ENCODE data around the gene TTYH3.
"Not testable (repeated sequence)": the region's sequence is repeated elsewhere in the genome, so short reads cannot be mapped to it uniquely, and the experiment has no call there.

TTYH3 gene

DNA sequence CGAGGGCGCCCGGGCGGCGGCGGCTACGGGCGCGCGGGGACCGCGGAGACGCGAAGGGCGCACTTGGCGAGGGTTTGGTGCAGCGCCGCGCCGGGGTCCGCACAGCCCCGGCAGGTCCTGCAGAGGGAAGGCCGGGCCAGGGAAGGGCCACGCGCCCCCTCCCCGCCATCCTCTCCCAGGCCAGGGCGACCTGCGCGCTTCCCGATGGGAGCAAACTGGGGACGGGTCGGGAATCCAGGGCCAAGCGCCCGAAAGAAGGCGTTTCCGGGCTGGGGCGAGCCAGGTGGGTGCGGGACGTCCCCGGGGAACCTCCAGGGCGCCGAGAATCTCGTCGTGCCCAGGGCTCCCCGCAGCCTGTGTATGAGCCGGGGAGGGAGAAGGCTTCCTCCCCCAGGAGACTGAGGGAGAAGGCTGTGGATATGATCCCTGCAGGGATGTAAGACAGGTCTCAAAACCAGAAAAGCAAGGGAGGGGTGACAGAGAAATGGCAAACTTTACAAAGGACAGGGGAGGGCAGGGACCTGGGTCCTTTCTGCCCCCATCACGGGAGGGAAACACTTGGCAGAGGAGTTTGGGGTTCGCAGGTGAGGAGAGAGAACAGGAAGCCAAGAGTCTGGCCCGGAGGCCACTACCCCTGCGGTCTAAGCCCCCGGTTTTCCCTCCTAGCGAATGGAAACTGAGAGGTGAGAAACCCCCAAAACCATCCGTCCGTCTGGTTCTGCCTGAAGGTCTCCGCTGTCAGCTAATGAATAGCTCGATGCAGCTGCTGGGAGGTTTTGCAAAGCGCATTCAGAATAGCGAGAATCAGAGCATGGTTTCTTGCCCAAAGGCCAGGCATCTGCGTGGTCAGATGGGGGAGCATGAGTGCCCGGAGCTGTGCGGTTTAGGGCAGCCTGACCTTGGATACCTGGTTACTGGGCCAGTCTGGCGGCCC, 56.9 kb downstream of the TTYH3 start:
- DNase-seq (ENCODE audit: low read depth): no peak

DNA sequence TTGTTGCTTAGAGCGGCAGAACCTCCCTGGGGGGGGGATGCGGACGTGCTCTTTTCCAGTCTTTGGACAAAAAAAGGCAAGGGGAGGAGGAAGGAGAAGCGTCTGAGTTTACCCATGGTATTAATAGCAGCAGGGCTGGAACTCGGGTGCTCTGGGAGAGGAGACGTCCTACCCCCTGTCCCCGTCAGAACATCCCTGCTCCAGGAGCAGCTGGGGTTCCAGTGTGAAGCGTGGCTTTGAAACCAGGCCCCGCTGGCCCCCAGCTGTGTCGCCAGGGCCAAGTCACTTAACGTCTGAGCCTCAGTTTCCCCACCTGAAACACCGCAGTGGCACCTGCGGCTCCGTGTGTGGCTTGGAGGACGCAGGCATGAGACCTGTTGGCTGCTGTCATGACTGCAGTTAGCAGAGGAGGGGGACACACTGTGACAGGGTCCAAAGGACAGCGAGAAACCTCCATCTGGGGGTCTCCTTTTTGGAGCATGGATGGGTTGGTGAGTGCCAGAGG, 57.6 kb downstream of the TTYH3 start:
- no peak for DNase-seq (ENCODE audit: low read depth)

DNA sequence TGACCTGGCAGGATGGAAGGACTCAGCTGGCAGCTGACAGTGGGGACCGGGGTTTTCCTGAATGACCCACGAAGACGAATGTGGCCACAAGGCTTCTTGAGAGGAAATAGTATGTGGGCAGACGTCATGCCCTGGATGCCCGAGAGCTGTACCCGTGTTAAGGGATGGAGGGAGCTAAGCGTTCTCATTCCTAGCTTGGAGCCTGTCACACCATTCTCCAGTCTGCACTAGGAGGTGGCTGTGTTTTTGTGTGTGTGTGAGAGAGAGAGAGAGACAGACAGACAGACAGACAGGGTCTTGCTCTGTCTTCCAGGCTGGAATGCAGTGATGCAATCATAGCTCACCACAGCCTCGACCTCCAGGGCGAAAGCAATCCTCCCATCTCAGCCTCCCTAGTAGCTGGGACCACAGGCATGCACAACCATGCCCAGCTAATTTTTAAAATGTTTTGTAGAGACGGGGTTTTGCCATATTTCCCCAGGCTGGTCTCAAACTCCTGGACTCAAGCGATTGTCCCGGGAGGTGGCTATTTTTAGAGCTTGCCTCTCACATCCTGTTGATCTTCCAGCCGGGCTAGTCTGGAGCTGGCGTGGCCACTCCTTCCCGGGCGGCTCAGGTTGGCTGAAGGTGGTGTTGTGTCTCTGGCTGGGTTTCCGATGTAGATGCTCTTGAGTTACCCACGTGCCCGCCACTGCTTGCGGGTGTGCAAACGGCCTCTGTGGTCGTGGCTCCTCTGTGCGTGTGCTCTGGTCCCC, 58.3 kb downstream of the TTYH3 start:
- no peak for DNase-seq (ENCODE audit: low read depth)

DNA sequence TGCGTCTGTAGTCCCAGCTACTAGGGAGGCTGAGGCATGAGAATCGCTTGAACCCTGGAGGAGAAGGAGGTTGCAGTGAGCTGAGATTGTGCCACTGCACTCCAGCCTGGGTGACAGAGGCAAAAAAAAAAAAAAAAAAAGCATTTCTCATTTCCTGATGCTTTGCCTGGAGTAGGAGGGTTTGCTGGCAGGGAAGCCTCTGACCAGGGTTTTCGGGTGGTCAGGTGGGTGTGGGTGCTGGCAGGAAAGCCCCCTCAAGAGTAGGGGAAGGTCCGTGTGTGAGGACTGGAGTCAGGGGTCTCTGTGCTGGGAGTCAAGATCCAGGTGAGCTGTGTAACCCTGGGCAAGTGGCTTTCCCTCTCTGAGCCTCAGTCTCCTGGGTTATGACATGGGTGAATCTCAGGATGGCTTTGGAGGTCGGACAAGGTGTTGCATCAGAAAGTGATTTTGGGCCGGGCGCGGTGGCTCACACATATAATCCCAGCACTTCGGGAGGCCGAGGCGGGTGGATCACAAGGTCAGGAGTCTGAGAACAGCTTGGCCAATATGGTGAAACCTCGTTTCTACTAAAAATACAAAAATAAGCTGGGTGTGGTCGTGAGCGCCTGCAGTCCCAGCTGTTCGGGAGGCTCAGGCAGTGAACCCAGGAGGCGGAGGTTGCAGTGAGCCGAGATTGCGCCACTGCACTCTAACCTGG, 59.4 kb downstream of the TTYH3 start:
- no peak for DNase-seq (ENCODE audit: low read depth)

DNA sequence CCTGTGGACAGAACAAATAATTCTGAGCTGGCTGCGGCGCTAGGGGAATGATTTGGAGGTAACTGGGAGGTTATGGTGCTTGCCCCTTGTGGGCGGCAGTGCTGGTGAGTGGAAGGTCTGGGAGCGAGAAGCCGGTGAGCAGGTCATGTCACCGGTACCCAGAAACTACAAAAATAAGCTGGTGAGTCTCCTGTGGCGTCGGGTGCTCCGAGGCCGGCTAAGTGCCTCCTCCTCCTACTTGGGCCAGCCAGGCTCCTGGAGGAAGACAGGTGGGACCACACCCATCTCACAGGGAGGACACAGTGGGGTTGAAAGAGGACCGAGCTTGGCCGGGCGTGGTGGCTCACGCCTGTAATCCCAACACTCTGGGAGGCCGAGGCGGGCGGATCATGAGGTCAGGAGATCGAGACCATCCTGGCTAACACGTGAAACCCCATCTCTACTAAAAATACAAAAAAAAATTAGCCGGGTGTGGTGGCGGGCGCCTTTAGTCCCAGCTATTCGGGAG, 60.2 kb downstream of the TTYH3 start:
- not testable (repeated sequence) for DNase-seq (ENCODE audit: low read depth)

DNA sequence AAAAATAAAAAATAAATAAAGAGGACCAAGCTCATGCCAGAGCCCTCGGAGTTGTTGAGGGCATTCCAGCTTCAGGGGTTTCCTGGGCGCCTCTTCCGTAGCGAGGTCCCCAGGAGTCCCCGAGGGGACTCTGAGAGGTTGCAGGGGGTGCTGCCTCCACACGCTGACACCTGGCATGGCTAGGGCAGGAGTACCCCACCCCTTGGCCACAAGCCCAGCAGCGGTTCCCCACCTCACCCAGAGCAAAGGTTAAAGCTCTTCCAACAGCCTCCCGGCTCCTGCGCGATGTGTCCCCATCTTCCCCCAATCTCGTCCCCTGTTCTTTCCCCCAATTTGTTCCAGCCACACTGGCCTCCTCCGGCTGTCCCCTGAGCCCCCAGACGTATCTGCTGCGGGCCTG, 60.8 kb downstream of the TTYH3 start:
- no peak for DNase-seq (ENCODE audit: low read depth)

DNA sequence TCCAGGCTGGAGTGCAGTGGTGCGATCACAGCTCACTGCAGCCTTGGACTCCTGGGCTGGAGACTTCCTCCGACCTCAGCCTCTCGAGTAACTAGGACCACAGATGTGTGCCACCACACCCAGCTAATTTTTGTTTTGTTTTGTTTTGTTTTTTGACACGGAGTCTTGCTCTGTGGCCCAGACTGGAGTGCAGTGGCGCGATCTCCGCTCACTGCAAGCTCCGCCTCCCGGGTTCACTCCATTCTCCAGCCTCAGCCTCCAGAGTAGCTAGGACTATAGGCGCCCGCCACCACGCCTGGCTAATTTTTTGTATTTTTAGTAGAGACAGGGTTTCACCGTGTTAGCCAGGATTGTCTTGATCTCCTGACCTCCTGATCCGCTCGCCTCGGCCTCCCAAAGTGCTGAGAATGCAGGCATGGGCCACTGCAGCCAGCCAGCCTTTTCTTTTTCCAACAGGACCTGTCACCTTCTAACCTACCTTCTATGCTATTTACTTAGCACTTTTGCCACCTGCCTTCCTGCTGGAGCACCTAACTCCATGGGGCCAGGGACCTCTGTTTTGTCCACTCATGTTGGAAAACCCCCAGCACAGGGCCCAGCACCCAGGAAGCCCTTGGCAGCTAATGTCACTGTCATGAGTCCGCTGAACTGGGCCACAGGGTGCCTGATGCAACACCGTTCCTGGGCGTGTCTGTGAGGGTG, 61.8 kb downstream of the TTYH3 start:
- not testable (repeated sequence) for DNase-seq (ENCODE audit: low read depth)

DNA sequence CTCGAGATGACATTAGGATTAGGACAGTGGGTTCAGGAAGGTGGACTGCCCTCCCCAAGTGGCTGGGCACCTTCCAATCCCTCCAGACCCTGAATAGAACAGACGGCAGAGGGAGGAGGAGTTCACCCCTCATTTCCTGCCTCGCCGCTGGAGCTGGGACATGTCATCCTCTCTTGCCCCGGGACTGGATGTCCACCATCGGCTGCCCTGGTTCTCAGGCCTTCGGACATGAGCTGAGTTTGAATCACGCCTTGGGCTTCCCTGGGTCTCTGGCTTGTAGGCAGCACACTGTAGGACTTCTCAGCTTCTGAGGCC, 62.3 kb downstream of the TTYH3 start:
- not testable (repeated sequence) for DNase-seq (ENCODE audit: low read depth)

DNA sequence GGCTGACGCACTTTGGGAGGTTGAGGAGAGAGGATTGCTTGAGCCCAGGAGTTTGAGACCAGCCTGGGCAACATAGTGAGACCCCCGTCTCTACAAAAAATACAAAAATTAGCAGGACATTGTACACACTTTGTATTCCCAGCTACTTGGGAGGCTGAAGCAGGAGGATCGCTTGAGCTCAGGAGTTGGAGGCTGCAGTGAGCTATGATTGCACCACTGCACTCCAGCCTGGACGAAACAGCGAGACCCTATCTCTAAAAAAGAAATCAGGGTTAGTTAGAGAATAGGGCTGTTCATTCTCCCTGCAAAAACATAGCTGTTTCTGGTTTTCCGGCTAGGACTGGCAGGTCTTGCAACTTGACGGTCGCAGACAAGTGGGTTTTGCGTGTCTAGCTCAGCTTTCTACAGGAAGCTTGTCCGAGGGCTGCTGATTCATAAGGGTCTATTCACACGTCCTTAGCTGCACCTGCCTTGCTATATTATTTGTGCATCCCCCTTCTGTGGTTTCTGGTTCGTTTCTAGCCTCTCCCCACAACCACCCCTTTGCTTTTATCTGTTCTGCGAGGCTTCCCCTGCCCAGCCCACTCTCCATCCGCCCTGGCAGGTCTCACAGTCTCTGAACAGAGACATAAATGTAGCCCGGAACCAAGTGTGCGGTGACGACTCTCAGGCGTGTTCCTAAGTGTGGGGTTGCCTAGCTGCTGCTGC, 66.9 kb downstream of the TTYH3 start:
- DNase-seq (ENCODE audit: low read depth): peak; percentile 49

DNA sequence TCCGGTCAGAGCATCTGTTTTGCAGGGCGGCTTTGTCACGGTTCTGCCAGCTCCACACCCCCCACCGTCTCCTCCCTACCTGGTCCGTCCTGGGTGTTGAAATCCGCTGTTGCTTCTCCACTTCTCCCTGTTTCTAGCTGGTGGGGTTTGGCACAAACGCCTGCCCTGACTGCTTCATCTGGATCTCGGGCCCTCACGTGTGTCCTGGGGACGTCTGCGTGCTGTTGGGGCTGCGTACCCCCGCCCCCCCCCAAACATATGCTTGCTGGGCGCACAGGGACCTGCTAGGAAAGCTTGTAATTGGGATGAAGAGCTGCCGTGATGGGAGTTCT, 67.5 kb downstream of the TTYH3 start:
- DNase-seq (ENCODE audit: low read depth): no peak

DNA sequence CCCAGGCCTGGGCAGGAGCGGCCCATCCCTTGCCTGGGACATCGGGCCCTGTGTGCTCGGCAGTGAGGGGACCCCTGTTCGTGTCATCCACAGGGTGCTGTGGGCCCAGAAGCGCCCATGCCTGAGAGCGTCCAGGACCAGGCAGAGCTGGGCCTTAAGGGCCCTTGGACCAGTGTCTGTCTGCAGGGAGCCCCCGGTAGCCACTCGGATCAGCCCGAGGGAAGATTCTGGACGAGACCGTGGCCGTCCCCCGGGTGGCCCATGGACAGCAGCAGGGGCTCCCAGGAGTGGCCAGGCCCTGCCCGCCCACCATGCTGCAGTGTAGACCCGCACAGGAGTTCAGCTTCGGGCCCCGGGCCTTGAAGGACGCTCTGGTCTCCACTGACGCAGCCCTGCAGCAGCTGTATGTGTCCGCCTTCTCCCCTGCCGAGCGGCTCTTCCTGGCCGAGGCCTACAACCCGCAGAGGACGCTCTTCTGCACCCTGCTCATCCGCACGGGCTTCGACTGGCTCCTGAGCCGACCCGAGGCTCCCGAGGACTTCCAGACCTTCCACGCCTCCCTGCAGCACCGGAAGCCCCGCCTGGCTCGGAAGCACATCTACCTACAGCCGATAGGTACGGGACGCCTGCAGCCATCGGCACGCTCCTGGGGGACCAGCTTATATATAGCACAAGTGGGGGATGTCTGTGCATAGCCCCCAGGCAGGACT, 68.5 kb downstream of the TTYH3 start:
- no peak for DNase-seq (ENCODE audit: low read depth)

DNA sequence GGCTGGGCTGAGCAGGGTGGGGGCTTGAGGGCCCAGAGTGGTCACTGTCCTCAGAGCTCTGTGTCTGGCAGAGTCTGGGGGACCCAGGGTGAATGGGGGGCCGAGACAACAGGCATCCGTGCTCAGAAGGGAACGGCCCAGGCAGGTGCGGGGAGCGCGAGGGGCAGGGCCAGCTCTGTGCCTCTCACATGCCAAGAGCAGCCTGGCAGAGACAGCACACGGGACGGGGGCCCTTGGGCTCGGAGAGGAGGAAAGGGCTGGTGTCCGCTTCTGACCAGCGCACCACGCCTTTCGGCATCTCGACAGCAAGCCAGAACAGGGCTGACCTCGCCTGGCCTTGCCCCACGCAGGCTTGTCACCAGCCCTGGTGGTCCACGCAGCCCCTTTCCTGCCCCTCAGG, 69.6 kb downstream of the TTYH3 start:
- DNase-seq (ENCODE audit: low read depth): no peak

DNA sequence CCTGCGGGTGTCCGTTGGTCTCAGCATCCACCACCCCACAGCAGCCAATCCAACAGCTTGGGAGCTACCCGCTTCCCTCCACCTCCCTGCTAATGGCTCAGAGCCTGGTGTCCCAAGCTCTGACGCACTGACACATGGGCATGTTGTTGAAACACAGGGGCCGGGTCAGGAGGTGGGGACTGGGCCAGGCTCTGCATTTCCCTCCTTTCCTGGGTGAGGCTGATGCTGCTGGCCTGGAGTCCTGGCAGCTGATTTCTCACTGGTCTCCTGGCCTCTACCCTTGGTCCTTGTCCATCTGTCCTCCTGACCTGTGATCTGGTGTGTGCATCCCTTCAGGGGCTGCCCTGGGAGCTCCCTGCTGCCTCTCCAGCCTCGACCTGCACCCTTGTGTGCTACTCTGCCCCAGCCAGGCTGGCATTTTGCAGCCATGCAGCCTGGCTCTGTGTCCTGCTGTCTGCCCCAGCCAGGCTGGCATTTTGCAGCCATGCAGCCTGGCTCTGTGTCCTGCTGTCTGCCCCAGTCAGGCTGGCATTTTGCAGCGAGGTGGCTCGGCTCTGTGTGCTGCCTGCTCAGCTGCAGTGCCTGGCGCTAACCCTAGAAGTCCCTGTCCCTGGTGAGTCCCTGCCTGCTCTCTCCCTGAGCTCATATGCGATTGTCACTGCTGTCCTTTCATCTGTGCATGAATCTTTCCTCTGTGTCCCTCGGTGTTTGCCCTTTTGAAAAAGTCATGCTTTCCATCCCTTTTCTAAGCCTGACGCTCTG, 70.2 kb downstream of the TTYH3 start:
- DNase-seq (ENCODE audit: low read depth): no peak

DNA sequence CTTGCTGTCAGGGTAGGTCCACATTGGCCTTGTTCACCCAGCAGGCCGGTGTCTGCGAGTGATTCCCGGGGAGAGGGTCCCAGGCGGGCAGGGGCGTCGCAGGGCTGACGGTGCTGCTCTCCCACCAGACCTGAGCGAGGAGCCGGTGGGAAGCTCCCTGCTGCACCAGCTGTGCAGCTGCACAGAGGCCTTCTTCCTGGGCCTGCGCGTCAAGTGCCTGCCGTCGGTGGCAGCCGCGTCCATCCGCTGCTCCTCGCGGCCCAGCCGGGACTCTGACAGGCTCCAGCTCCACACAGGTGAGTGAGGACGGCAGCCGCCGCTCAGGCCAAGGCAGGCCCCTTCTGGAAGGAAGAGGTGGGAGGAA, 70.8 kb downstream of the TTYH3 start:
- DNase-seq (ENCODE audit: low read depth): no peak

DNA sequence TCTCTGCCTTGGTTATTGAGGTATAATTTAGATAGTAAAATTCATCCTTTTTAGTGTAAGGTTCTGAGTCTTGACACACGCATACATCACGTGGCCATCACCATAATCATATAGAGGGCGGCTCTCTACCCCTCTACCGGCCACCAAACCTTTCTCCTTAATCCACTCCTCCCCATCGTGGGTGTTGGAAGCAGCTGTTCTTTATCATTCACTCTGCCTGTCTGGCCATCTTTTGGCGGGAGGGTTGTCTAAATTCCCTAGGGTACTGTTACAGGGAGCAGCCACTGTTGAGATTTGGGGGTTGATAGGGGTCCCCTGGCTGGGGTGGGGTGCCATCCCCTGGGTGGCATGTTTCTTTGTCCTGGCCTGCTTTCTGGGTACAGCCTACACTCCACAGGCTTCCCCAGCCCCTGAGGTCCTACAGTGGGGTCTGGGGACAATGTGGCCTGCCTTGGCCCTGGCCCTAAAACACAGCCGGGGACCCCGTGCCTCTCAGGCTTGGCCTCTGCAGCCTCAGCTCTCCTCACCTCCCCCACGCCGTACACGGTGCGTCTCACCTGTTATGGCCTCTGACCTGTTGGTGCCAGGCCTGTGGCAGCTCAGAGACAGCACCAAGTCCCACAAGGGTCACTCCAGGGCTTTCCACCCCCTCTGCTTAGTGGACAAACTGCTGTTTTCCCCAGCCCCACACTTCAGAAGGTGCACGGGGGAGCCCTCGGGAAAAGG, 73.7 kb downstream of the TTYH3 start:
- DNase-seq (ENCODE audit: low read depth): no peak

DNA sequence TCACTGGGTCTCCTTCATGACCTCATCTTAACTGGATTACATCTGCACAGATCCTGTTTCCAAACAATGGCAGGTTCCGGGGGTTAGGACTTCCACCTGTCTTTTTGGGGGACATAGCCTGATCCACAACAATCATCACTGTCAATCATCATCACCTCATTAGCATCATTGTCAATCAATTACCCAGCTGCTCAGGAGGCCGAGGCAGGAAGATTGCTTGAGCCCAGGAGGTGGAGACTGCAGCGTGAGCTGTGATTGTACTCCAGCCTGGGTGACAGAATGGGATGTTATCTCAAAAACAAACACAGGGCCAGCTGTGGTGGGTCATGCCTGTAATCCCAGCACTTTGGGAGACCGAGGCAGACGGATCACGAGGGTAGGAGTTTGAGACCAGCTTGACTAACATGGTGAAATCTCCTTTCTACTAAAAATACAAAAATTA, 74.9 kb downstream of the TTYH3 start:
- no peak for DNase-seq (ENCODE audit: low read depth)

DNA sequence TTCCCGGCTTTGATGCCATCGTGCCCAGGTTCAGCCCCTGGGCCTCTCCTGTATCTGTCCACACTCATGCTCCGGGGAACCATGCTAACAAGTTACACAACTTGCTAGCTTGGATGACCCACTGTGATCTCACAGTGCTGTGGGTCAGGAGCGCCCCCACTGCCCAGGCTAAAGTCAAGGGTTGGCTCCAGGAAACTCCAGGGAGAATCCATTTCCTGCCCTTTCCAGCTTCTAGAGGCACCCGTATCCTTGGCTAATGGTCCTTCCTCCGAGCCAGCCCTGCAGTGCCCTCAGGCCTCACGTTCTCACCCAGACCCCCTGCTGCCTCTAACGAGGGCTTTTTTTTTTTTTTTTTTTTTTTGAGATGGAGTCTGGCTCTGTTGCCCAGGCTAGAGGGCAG, 75.7 kb downstream of the TTYH3 start:
- DNase-seq (ENCODE audit: low read depth): no peak

DNA sequence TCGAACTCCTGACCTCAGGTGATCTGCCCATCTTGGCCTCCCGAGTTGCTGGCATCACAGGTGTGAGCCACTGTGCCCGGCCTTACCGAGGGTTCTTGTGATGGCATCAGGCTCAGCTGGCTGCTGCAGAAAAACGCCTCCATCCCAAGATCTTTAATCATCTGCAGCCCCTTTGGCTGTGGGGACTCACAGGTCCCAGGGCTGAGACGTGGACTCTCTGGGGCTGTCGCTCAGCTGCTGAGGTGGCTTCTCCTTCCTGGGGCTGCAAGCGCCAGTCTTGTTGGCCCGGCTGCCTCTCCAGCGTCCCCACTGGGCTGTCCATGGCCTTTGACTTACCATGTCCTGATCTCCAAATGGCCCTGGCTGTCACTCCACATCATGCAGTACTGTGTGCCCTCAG, 76.3 kb downstream of the TTYH3 start:
- DNase-seq (ENCODE audit: low read depth): no peak

All from activated T-cell treated with anti-CD3 and anti-CD28 coated beads for 48 hours (primary cell).